Natural killer cell treated with Interleukin-12 subunit alpha and Interleukin-12 subunit beta and Interleukin-15 and Interleukin-18, amount 100 ng/mL, for 72 hours (primary cell): ENCODE results near the gene RIN2. TPM values are rescaled to one million over a fixed set of nuclear protein-coding genes. Genes with fewer than 3 reads are reported as not detected.
A peak's percentile ranks its signal among the peaks of the same experiment; 100 is the strongest.

Experiments used
- ATAC-seq, 2 donors: fragments of 150-1000 bp; cut with Tn5 transposase in 1 of 2; sonication (Bioruptor Pico), chemical (Tn5 transposase) in 1 of 2; 2 replicates each; pipeline ENCODE4 v1.10.0; 2021
- DNase-seq: peaks from one replicate; pipeline ENCODE4 v3.0.0; 2022; ENCODE audit warnings: low spot score
- H3K27ac Mint-ChIP-seq, 2 donors: 1 replicate in 1 of 2; 2 replicates in 1 of 2; pipeline ENCODE4 v1.8.0; 2022; ENCODE audit warnings: mixed read lengths in 2 of 2, mild to moderate bottlenecking in 1 of 2, moderate library complexity in 1 of 2
- H3K27me3 Mint-ChIP-seq, 2 donors: 1 replicate in 1 of 2; 2 replicates in 1 of 2; pipeline ENCODE4 v1.8.0; 2022; ENCODE audit warnings: mixed read lengths in 2 of 2
- H3K36me3 Mint-ChIP-seq: one replicate; pipeline ENCODE4 v1.8.0; 2022; ENCODE audit warnings: mixed read lengths
- H3K4me1 Mint-ChIP-seq, 2 donors: 1 replicate in 1 of 2; 2 replicates in 1 of 2; pipeline ENCODE4 v1.8.0; 2022; ENCODE audit warnings: low read depth in 2 of 2, mixed read lengths in 2 of 2, mild to moderate bottlenecking in 1 of 2
- H3K4me3 Mint-ChIP-seq: one replicate; pipeline ENCODE4 v1.8.0; 2022; ENCODE audit warnings: mixed read lengths
- H3K9me3 Mint-ChIP-seq: 2 replicates; pipeline ENCODE4 v1.8.0; 2022; ENCODE audit warnings: mixed read lengths
- total RNA-seq, 2 donors: library from RNA; stranded (reverse); gene quantifications; one replicate each; pipeline ENCODE4 v1.2.3, GENCODE V29; 2022

RIN2 gene
- total RNA-seq, 2 donors from 2014 or later = not detected

DNA sequence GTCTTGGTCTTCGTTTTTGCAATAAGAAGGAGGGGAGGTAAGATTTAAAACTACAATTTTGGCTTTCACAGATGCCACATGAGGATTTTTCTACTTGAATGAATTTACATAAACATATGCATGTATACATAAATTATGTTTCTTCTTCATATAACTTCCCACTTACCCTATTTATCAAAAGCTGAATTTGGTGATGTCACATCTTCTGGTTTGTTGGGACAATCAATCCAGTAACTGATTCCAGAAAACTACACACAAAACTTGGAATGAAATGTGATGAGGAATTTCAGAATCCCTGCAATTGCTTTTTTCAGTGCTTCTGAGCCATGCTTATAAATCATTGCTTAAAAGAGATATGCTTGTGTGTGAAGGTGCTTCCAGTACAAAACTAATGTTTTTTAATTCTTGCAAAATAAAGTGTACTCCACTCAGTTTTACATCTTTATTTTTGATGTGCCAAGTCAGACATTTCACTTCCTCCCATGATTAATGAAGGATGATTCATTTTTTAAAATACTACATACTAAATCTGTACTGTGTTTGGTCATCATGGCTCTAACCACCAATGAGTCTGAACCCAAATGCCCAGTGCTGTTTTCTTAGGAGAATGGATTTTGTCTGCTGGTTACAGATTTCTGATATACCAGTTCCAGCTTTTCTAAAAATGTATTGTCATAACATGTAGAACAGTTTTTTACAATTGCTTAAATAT lies 32.1 kb upstream of the RIN2 start:
- no peak for ATAC-seq

DNA sequence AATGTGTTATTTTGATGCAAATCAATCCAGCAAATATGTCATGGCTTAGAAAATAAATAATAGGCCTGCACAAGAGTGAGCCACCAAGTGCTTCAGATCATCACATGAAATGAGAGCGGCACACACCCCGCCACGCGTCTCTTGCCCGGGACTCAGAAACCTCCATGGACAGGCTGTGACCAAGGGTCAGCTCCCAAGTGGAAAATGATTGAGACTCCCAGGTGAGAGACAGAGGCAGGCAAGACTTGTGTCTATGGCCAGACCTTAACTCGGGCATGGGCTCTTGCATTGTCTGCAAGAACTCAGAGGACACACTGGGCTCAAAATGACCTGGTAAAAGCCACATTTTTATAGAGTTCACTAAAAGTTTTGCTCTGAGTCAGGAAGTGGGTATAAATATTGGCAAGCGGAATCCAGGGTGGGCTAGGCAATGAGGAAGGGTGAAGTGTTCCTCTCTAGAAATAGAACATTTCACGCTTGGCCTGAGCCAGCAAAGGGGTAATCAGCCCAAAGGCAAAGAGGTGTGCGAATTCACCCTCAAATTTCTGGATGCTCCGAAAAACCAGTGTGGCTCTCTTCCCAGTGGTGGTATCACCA lies 30.7 kb upstream of the RIN2 start:
- Mint-ChIP-seq H3K36me3 (no peaks in the 10 kb centered on the region), H3K4me3 (no peak overlapping the region), H3K27ac (no peak overlapping the region), H3K9me3 (no peaks in the 10 kb centered on the region), H3K4me1 (no peaks in the 10 kb centered on the region), H3K27me3 (no peaks in the 10 kb centered on the region)
- ATAC-seq (no peak), DNase-seq (no peak)

More for the DNA sequence above, 32.1 kb upstream of the RIN2 start:
- H3K27ac Mint-ChIP-seq = no peak overlapping the region
- H3K4me3 Mint-ChIP-seq = no peak overlapping the region
- H3K4me1 Mint-ChIP-seq = no peaks in the 10 kb centered on the region
- no peaks in the 10 kb centered on the region for H3K27me3 Mint-ChIP-seq
- H3K36me3 Mint-ChIP-seq = no peaks in the 10 kb centered on the region
- no peaks in the 10 kb centered on the region for H3K9me3 Mint-ChIP-seq
- DNase-seq = no peak

DNA sequence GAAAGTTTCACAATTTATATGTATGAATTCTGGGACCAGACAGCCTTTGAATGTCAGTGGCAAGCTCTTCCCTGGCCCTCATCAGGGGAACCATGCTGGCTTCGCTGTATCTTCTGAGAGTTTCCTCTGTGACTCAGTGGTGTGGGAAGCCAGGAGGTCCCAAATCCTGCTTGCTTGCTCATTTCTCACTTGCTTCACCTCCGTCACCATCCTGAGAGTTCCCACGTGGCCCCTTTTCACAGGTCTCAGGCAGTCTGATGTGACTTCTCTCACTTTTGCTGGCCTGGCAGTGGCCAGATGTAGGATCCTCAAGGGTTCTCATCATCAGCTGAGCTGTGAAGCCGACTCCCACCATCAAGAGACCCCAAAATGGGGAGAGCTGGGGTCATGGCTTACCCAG lies 28.4 kb upstream of the RIN2 start:
- ATAC-seq (no peak), DNase-seq (no peak)
- Mint-ChIP-seq H3K27me3 (no peaks in the 10 kb centered on the region), H3K9me3 (no peaks in the 10 kb centered on the region), H3K4me1 (no peaks in the 10 kb centered on the region), H3K36me3 (no peaks in the 10 kb centered on the region), H3K4me3 (no peak overlapping the region), H3K27ac (no peak overlapping the region)

DNA sequence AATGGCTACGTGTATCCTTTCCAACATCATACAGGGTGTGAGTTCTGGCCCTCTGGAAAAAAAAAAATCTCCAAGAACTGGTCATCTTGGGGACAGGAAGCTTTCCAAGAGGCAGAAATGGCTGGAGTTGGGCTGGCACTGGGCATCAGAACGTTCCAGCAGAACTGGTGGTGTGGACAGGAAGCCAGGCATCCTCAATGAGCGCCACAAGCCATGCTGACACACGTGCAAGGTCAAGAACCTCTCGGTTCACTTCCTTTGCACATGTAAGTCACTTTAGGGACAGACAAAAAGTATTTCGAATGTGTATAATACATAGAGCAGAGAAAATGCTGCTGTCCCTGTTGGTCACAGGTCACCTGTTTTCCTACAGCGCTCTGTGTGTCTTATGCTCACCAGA lies 27.4 kb upstream of the RIN2 start:
- Mint-ChIP-seq H3K27ac (no peak overlapping the region), H3K36me3 (no peaks in the 10 kb centered on the region), H3K4me3 (no peak overlapping the region), H3K4me1 (no peaks in the 10 kb centered on the region), H3K27me3 (no peaks in the 10 kb centered on the region), H3K9me3 (no peaks in the 10 kb centered on the region)
- DNase-seq (no peak), ATAC-seq (no peak)

DNA sequence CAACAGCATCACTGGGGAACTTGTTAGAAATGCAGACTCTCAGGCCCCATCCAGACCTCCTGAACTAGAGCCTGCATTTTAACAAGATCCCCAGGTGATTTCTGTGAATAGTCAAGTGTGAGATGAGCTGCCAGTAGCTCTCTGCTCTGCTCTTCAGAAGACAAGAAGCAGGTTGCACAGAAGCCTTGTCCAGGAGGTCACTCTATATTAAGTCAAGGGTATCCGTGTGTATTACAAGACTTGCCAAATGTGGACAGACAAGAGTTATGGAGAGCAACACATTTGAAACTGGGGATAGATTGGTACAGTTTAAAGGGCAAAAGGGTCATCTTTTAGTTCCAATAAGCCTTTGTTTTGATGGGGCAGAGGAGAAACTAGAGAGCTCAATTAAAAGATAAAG lies 23.2 kb upstream of the RIN2 start:
- no peaks in the 10 kb centered on the region for H3K27me3 Mint-ChIP-seq
- ATAC-seq = no peak
- H3K4me3 Mint-ChIP-seq = no peak overlapping the region
- no peaks in the 10 kb centered on the region for H3K36me3 Mint-ChIP-seq
- no peak for DNase-seq
- H3K4me1 Mint-ChIP-seq = no peaks in the 10 kb centered on the region
- H3K27ac Mint-ChIP-seq = no peak overlapping the region
- H3K9me3 Mint-ChIP-seq = no peaks in the 10 kb centered on the region

DNA sequence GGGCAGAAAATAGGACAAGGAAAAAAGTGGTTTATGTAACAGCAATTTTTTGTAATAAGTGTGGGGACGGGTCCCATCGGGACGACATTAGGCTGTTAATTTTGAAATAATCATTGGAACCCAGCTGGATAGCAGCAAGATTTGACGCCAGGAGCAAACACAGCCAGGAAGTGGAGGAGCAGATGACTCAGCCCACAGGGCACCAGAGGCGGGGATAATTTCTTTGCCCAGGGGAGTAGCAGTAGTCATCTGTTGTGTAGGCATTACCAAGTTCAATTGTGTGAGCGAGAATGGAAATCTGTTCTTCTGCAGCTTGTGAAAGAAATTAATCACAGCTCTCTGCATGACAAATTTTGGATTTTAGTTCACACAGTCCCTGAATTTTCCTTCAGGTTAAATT lies 22.6 kb upstream of the RIN2 start:
- Mint-ChIP-seq H3K36me3 (no peaks in the 10 kb centered on the region), H3K27ac (no peak overlapping the region), H3K27me3 (peaks cover 0 to 5% of the 10 kb centered on the region in 2 donors), H3K9me3 (no peaks in the 10 kb centered on the region), H3K4me3 (no peak overlapping the region), H3K4me1 (no peaks in the 10 kb centered on the region)
- ATAC-seq (peak in 1 of 2 donors; percentile 57), DNase-seq (no peak)

DNA sequence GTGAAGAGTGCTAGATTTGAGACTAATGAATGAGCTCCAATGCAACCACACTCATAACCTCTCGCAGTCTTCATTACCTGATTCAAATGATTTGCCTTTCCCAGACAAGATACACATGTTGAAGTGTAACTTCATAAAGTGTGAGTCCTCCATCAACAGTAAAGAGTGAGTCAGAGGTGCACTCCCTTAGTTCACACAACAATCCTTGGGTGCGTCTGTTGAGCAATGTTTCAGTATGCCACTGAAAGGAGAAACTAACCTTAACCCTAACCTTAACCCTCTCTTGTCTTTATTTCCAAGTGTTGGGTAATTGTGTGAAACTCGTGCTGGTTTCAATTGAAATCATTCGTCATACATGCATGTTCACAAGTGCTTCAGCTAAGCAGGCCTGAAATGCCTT lies 21.0 kb upstream of the RIN2 start:
- DNase-seq = no peak
- no peak overlapping the region for H3K27ac Mint-ChIP-seq
- peak; percentile 80 to 81 for ATAC-seq
- H3K4me1 Mint-ChIP-seq = no peaks in the 10 kb centered on the region
- H3K4me3 Mint-ChIP-seq = no peak overlapping the region
- no peaks in the 10 kb centered on the region for H3K36me3 Mint-ChIP-seq
- H3K27me3 Mint-ChIP-seq = peaks cover 7 to 17% of the 10 kb centered on the region in 2 donors
- H3K9me3 Mint-ChIP-seq = no peaks in the 10 kb centered on the region

DNA sequence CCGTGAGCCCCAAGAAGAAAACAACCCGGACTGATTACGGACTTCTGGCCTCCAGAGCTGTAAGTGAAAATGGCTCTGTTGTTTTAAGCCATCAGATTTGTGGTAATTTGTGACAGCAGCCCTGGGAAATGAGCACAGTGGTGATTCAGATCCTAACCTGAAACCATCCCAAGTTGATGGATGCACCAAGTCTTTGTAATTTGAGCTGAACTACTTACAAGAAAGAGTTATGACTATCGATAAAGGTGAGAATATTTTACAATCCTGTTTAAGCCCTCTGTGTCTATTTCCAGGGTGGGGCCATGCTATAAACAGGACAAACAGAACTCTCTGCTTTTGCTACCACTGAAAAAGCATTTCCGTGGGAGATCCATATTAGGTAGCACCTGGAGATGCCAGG lies 19.1 kb upstream of the RIN2 start:
- Mint-ChIP-seq H3K4me1 (peaks cover 7% of the 10 kb centered on the region in 2 donors), H3K36me3 (no peaks in the 10 kb centered on the region), H3K27ac (no peak overlapping the region), H3K27me3 (peaks cover 7 to 21% of the 10 kb centered on the region in 2 donors), H3K4me3 (no peak overlapping the region), H3K9me3 (no peaks in the 10 kb centered on the region)
- DNase-seq (no peak), ATAC-seq (no peak)

DNA sequence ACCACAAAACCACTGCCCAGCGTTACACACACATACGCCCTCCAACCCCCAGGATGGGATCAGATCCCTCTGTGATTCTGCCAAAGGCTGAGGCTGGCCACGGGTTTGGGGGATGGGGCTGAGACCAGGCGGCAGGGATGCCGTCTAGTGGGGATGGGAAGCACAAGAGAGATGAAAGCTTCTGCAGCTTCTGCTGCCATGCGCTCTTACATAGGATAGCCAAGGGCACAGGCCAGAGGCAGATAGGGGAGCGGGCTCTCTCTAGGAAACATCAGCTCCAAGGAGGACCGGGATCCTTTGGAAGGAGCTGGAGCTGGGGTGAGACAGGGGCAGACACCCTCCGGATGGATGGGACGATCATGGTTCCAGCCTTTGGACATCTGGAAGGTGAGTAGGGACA lies 18.7 kb upstream of the RIN2 start:
- Mint-ChIP-seq H3K4me1 (peaks cover 7 to 8% of the 10 kb centered on the region in 2 donors), H3K36me3 (no peaks in the 10 kb centered on the region), H3K9me3 (no peaks in the 10 kb centered on the region), H3K27ac (no peak overlapping the region), H3K27me3 (peaks cover 7 to 25% of the 10 kb centered on the region in 2 donors), H3K4me3 (no peak overlapping the region)
- ATAC-seq = peak; percentile 4 to 27
- no peak for DNase-seq

DNA sequence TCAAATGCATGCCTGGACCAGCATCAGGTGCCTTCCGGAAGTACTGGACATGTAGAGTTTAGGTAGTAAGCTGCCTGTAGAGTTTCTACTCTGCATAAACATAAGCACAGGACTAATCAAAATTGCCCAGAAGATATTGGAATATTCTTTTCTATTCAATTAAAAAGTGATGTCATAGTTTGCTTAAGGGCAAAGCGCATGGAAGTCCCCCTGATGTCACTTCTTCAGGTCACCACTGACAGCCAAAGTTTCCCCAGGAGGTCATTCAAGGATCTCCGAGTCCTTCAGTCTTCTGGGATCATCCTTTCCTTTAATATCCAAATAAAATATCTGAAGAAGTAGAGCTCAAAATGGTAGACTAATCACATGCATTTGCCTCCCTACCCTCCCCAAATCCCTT lies 17.5 kb upstream of the RIN2 start:
- Mint-ChIP-seq H3K27me3 (peaks cover 10 to 31% of the 10 kb centered on the region in 2 donors), H3K4me1 (peaks cover 7 to 8% of the 10 kb centered on the region in 2 donors), H3K27ac (no peak overlapping the region), H3K4me3 (no peak overlapping the region), H3K9me3 (peaks cover 3% of the 10 kb centered on the region), H3K36me3 (no peaks in the 10 kb centered on the region)
- ATAC-seq (no peak), DNase-seq (no peak)

DNA sequence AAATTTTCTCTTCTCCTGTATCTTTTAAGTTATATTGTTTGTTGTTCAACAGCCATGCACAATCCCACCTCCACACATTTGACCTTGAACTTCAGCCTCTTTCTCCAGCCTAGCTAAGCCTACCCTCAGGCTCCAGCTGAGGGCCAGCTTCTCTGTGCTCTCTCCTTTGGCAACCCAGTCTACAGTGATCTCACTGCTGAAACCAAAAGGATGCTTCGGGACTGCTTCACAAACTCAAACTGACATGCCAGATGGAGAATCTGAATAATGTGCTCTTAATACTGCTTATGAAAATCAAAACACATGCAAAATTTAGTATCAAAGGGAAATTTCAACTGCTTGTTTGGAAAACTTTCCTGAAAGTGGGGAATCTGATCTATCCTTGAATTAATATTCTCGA lies 16.1 kb upstream of the RIN2 start:
- Mint-ChIP-seq H3K36me3 (no peaks in the 10 kb centered on the region), H3K4me3 (no peak overlapping the region), H3K27me3 (peaks cover 10 to 31% of the 10 kb centered on the region in 2 donors), H3K9me3 (peaks cover 3% of the 10 kb centered on the region), H3K27ac (no peak overlapping the region), H3K4me1 (peaks cover 7 to 8% of the 10 kb centered on the region in 2 donors)
- no peak for ATAC-seq
- no peak for DNase-seq

DNA sequence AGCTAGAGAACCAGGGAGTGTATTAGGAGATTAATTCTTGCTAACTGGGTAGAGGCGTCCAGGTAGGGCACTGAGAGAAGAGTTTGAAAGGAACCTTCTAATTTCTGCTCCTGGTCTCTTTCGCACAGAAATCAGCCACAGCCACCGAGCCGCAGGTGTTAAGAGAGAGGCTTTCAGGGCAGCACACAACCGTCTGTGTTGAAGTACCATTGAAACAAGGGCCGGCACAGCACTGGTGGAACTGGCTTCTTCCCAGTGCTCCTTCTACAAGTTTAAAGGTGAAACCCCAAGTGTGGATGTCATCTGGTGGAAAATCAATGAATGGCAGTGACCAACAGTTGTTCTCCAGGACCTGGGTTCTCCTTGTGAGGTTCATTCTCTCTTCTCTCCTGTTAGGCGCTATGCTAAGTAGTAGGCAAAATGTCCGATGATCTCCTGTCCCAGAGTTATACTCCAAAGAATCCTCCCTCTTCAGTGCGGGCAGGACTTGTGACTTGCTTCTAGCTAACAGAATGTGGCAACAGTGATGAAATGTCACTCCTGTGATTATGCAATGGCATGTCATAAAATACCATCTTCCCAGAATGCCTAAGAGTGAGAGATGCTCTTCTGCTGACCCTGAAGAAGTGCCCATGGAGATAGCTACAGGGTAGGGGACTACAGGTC lies 15.0 kb upstream of the RIN2 start:
- DNase-seq = no peak
- H3K4me1 Mint-ChIP-seq = peaks cover 7 to 8% of the 10 kb centered on the region in 2 donors
- no peaks in the 10 kb centered on the region for H3K36me3 Mint-ChIP-seq
- H3K27me3 Mint-ChIP-seq = peaks cover 17 to 39% of the 10 kb centered on the region in 2 donors
- peaks cover 8% of the 10 kb centered on the region for H3K9me3 Mint-ChIP-seq
- H3K27ac Mint-ChIP-seq = no peak overlapping the region
- H3K4me3 Mint-ChIP-seq = no peak overlapping the region
- peak in 1 of 2 donors; percentile 55 for ATAC-seq

DNA sequence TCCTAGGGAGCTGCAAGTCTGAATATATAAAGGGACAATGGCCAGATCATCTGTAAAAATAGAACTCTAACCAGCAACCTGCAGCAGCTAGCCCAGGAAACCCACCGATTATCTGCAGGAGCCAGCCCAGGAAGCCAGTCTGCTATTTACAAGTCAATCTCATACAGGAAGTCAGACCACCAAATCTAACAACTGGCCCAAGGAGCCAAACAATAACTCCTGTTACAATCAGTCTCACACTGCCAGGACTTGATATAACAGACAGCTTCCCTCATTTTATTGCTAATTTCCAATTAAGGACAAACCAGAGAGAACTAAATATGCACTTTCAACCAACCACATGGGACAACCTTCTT lies 14.4 kb upstream of the RIN2 start:
- Mint-ChIP-seq H3K4me3 (no peak overlapping the region), H3K9me3 (peaks cover 8% of the 10 kb centered on the region), H3K36me3 (no peaks in the 10 kb centered on the region), H3K27ac (no peak overlapping the region), H3K27me3 (peaks cover 17 to 45% of the 10 kb centered on the region in 2 donors), H3K4me1 (peaks cover 7 to 8% of the 10 kb centered on the region in 2 donors)
- ATAC-seq (peak in 1 of 2 donors; percentile 20), DNase-seq (no peak)

DNA sequence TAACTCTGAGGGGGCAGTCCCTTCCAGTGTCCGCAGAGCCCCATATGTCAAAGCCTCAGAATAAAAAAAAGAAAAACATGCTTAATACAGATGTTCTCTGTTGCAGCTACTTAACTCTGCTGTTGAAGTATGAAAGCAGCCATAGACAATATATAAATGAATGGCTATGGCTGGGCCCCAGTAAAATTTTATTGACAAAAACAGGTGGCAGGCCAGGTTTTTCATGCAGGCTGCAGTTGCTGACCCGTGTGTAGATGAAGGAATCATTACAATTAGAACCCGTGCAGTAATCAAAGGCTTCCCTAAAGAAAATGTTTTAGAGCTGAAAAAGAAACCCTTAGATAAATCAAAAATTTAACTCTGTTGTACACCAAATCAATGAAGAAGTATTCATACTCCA lies 13.0 kb upstream of the RIN2 start:
- Mint-ChIP-seq H3K27me3 (peaks cover 17 to 47% of the 10 kb centered on the region in 2 donors), H3K4me3 (no peak overlapping the region), H3K36me3 (no peaks in the 10 kb centered on the region), H3K27ac (no peak overlapping the region), H3K9me3 (peaks cover 8% of the 10 kb centered on the region), H3K4me1 (peaks cover 7 to 8% of the 10 kb centered on the region in 2 donors)
- ATAC-seq (no peak), DNase-seq (no peak)
